GM12874 (cell line): ENCODE results near the gene WRAP53.

Source experiments
- TF ChIP-seq, protein P1 (sequence below): IDR thresholded peaks from 2 replicates; pipeline ENCODE4 v1.5.1; 2011; ENCODE audit warnings: low read depth, mild to moderate bottlenecking, control low read depth, low read length, moderate library complexity; ENCODE audit not compliant: insufficient read depth

The WRAP53 gene

DNA sequence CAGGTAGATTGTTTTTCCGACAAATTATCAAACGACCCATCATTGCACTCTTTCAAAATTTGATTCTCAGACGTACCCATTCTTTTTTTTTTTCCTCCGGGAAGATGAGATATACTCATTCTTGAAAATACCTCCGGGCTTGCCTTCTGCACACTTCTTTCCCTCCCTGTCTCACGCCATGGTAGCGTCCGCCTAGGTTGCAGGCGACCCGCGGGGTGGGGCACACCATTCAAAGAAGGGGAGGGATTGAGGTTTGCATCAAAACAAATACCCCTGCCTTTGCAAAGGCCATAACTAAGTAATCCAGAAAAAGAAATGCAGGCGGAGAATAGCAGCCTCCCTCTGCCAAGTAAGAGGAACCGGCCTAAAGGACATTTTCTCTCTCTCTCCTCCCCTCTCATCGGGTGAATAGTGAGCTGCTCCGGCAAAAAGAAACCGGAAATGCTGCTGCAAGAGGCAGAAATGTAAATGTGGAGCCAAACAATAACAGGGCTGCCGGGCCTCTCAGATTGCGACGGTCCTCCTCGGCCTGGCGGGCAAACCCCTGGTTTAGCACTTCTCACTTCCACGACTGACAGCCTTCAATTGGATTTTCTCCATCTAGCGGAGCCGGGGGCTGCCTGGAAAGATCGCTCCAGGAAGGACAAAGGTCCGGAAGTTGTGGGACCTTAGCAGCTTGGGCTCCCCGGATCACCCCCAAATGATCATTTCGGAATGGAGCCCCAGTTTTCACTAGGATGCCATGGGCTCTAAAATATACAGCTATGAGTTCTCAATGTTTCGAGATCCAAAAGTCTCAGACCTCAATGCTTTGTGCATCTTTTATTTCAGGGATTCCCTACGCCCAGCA is 1.8 kb upstream of the WRAP53 start:
- TF ChIP-seq, protein P1, sequence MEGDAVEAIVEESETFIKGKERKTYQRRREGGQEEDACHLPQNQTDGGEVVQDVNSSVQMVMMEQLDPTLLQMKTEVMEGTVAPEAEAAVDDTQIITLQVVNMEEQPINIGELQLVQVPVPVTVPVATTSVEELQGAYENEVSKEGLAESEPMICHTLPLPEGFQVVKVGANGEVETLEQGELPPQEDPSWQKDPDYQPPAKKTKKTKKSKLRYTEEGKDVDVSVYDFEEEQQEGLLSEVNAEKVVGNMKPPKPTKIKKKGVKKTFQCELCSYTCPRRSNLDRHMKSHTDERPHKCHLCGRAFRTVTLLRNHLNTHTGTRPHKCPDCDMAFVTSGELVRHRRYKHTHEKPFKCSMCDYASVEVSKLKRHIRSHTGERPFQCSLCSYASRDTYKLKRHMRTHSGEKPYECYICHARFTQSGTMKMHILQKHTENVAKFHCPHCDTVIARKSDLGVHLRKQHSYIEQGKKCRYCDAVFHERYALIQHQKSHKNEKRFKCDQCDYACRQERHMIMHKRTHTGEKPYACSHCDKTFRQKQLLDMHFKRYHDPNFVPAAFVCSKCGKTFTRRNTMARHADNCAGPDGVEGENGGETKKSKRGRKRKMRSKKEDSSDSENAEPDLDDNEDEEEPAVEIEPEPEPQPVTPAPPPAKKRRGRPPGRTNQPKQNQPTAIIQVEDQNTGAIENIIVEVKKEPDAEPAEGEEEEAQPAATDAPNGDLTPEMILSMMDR, result no peak

GRCh38 chr17:7687072-7687907 is 987 bp upstream of the WRAP53 start, which contains the start of gene TP53:
TP53 (minus strand) TSS chr17:7687490; CDS start chr17:7676594, 10,896 bp downstream.
- TF ChIP-seq, protein P1, result no peak

DNA sequence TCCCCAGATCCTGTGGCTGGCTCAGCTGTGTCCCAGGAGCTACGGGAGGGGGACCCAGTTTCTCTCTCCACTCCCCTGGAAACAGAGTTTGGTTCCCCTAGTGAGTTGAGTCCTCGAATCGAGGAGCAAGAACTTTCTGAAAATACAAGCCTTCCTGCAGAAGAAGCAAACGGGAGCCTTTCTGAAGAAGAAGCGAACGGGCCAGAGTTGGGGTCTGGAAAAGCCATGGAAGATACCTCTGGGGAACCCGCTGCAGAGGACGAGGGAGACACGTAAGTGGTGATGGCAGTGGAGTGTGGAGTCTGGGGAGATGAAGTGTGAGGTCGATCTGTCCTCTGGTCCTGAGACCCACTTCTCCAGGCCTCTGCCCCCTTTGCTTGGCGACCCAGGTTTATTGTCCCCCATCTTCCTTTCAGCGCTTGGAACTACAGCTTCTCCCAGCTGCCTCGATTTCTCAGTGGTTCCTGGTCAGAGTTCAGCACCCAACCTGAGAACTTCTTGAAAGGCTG is 585 bp downstream of the WRAP53 start:
- TF ChIP-seq, protein P1, result no peak

- TF ChIP-seq, protein P1, result no peak
Observed at GRCh38 chr17:7695586-7695985, 7.3 kb downstream of the WRAP53 start.

GRCh38 chr17:7697828-7698588 is 9.7 kb downstream of the WRAP53 start:
- TF ChIP-seq, protein P1, result no peak

GRCh38 chr17:7700510-7700909 is 12.2 kb downstream of the WRAP53 start:
- TF ChIP-seq, protein P1, result no peak

DNA sequence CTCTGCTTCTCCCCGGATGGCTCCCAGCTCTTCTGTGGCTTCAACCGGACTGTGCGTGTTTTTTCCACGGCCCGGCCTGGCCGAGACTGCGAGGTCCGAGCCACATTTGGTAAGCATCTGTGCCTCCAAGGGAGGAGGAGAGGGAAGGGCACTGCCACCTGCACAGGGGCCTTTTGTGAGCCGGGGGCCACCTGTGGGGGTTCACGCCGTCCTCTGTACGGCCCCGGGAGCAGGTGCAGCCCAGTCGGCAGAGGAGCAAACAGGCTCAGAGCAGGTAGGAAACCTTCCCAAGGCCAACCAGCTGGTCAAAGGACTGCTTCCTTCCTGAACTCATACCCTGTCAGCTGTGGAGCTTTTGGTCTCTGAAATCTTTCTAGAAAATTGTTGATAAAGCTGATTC is 13.4 kb downstream of the WRAP53 start:
- TF ChIP-seq, protein P1, result no peak
